SU-DHL-6 (cell line): Measurements from ENCODE around the gene GRM7.

Source experiments
- H2AFZ ChIP-seq: fragments of 200-600 bp; sonication (generic); 2 replicates; pipeline ENCODE4 v1.6.1; 2014; ENCODE audit warnings: low read depth, mild to moderate bottlenecking, moderate library complexity, mixed read lengths, antibody characterized with exemption, low read length; ENCODE audit not compliant: severe bottlenecking
- H3F3A ChIP-seq: fragments of 200-600 bp; shearing (Covaris generic); 2 replicates; pipeline ENCODE4 v1.6.0; 2016; ENCODE audit warnings: antibody characterized with exemption, mild to moderate bottlenecking; ENCODE audit not compliant: insufficient read depth
- H3K27ac ChIP-seq: fragments of 200-600 bp; sonication (generic); 2 replicates; pipeline ENCODE4 v1.5.1; 2016; ENCODE audit warnings: low read depth, mild to moderate bottlenecking, low read length, moderate library complexity, mixed read lengths
- H3K27me3 ChIP-seq: fragments of 200-600 bp; sonication (generic), shearing (Covaris generic); 2 replicates; pipeline ENCODE4 v1.6.0; 2014; ENCODE audit warnings: mild to moderate bottlenecking, low read length
- H3K36me3 ChIP-seq: fragments of 200-600 bp; sonication (generic); 2 replicates; pipeline ENCODE4 v1.6.1; 2014; ENCODE audit warnings: mild to moderate bottlenecking, low read length, mixed read lengths
- H3K4me2 ChIP-seq: fragments of 300-600, 200-600 bp; shearing (Covaris generic), sonication (generic); 2 replicates; pipeline ENCODE4 v1.6.0; 2014; ENCODE audit warnings: low read length, low read depth, mild to moderate bottlenecking; ENCODE audit not compliant: poor library complexity, severe bottlenecking
- H3K4me3 ChIP-seq: fragments of 200-600 bp; sonication (generic); 2 replicates; pipeline ENCODE4 v1.5.1; 2014; ENCODE audit warnings: antibody characterized with exemption, low read length, mild to moderate bottlenecking, mixed read lengths; ENCODE audit not compliant: insufficient read depth, poor library complexity, severe bottlenecking
- H3K79me2 ChIP-seq: fragments of 200-600 bp; sonication (generic); 2 replicates; pipeline ENCODE4 v1.6.1; 2014; ENCODE audit warnings: mild to moderate bottlenecking, low read length, moderate library complexity; ENCODE audit not compliant: insufficient read depth
- H3K9ac ChIP-seq: fragments of 200-600 bp; sonication (generic); 2 replicates; pipeline ENCODE4 v1.7.0; 2014; ENCODE audit warnings: mild to moderate bottlenecking, low read length
- H3K9me2 ChIP-seq: fragments of 200-600 bp; sonication (generic); replicated peaks from 2 replicates; pipeline ENCODE4 v1.6.1; 2014; ENCODE audit warnings: low read length; ENCODE audit not compliant: insufficient read depth
- H3K9me3 ChIP-seq: fragments of 200-600 bp; sonication (generic); 2 replicates; pipeline ENCODE4 v1.6.1; 2014; ENCODE audit warnings: low read length, mixed read lengths; ENCODE audit not compliant: insufficient read depth
- H4K20me1 ChIP-seq: fragments of 200-600 bp; sonication (generic); 2 replicates; pipeline ENCODE4 v1.6.1; 2014; ENCODE audit warnings: low read depth, mild to moderate bottlenecking, antibody characterized with exemption, low read length, moderate library complexity, mixed read lengths
- EZH2phosphoT487 ChIP-seq: fragments of 200-600 bp; sonication (generic), shearing (Covaris generic); conservative IDR thresholded peaks from 2 replicates; pipeline ENCODE4 v1.6.1; 2018; ENCODE audit warnings: mild to moderate bottlenecking, antibody characterized with exemption, low read length, moderate library complexity, mixed read lengths
- TF ChIP-seq, protein P1 (sequence below): fragments of 200-600 bp; sonication (generic); IDR thresholded peaks from one replicate; pipeline ENCODE4 v1.5.1; 2017; ENCODE audit warnings: antibody characterized with exemption, mild to moderate bottlenecking, low read length, moderate library complexity; ENCODE audit not compliant: insufficient read depth, poor library complexity, severe bottlenecking

The GRM7 gene

DNA sequence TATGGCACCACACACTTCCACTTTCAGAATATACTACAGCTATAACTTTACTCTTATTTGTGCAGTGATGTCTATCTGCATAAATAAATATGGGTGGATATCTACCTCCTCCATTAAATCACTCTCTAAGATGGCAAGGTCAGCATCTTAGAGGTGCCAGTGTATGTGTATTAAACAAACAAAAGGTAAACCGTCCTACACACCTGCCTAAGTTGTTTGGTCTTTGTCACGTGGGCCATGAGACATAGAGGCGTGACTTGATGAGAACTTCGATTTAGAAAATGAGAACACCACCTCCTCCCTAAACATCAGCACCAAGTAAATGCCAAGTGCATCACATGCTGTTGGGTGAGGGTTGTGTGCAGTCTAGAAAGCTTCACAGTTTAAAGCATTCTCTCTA lies 310.6 kb downstream of the GRM7 start:
- no peaks in the 10 kb centered on the region for H3K27me3 ChIP-seq
- H3K9ac ChIP-seq: no peak overlapping the region
- H3F3A ChIP-seq: no peaks in the 10 kb centered on the region
- no peak overlapping the region for H3K4me3 ChIP-seq
- no peaks in the 10 kb centered on the region for H4K20me1 ChIP-seq
- no peak overlapping the region for H3K4me2 ChIP-seq
- H3K27ac ChIP-seq: no peak overlapping the region
- no peaks in the 10 kb centered on the region for H3K9me2 ChIP-seq
- H3K36me3 ChIP-seq: no peaks in the 10 kb centered on the region
- no peaks in the 10 kb centered on the region for H3K79me2 ChIP-seq
- TF ChIP-seq EZH2phosphoT487: no peak
- TF ChIP-seq, protein P1, sequence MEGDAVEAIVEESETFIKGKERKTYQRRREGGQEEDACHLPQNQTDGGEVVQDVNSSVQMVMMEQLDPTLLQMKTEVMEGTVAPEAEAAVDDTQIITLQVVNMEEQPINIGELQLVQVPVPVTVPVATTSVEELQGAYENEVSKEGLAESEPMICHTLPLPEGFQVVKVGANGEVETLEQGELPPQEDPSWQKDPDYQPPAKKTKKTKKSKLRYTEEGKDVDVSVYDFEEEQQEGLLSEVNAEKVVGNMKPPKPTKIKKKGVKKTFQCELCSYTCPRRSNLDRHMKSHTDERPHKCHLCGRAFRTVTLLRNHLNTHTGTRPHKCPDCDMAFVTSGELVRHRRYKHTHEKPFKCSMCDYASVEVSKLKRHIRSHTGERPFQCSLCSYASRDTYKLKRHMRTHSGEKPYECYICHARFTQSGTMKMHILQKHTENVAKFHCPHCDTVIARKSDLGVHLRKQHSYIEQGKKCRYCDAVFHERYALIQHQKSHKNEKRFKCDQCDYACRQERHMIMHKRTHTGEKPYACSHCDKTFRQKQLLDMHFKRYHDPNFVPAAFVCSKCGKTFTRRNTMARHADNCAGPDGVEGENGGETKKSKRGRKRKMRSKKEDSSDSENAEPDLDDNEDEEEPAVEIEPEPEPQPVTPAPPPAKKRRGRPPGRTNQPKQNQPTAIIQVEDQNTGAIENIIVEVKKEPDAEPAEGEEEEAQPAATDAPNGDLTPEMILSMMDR: no peak
- H3K9me3 ChIP-seq: no peaks in the 10 kb centered on the region
- H2AFZ ChIP-seq: no peak overlapping the region

DNA sequence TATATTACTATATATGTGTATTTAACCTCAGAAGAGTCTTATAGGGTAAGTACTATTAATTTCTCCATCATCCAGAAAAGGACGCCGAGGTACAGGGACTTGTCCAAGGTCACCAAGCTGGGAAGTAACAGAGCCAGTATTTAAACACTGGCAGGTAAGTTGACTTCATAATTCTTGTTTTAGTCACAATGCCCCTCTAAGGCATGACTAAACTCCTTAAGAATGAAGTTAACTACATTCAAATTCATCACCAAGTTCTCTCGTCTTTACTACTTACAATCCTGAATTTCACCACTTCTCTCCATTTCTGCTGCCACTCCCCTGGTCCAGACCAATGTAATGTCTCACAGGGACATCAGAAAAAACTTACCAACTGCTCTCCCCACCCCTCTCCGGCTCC lies 312.1 kb downstream of the GRM7 start:
- no peak overlapping the region for H3K4me2 ChIP-seq
- H3K9me2 ChIP-seq: no peaks in the 10 kb centered on the region
- no peak overlapping the region for H3K9ac ChIP-seq
- no peaks in the 10 kb centered on the region for H3K9me3 ChIP-seq
- no peak overlapping the region for H3K27ac ChIP-seq
- H2AFZ ChIP-seq: no peak overlapping the region
- no peak for TF ChIP-seq EZH2phosphoT487
- TF ChIP-seq, protein P1: no peak
- H3K4me3 ChIP-seq: no peak overlapping the region
- H3K79me2 ChIP-seq: no peaks in the 10 kb centered on the region
- H3K27me3 ChIP-seq: no peaks in the 10 kb centered on the region
- no peaks in the 10 kb centered on the region for H4K20me1 ChIP-seq
- no peaks in the 10 kb centered on the region for H3K36me3 ChIP-seq
- no peaks in the 10 kb centered on the region for H3F3A ChIP-seq

DNA sequence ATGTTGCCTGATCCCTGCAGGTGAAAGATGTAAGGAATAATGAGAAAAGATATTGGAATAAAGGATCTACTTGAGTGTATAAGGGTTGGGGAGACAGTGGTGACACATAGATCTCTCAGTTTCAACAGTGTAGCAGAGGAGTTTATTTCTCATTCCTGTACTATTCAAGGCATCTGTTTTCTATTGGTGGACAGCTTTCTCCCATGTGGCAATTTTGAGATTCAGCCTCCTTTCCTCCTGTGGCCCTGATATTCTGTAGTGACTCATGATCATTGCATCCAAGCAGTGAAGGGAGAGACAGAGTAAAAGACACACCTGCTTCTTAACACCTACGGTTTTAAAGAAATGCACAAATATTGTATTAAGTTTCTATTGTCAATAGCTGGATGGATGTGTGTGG lies 327.6 kb downstream of the GRM7 start:
- Histone ChIP-seq H3K79me2 (no peaks in the 10 kb centered on the region), H3K9ac (no peak overlapping the region), H3F3A (no peaks in the 10 kb centered on the region), H3K9me3 (no peaks in the 10 kb centered on the region), H3K4me3 (no peak overlapping the region), H3K4me2 (no peak overlapping the region), H4K20me1 (no peaks in the 10 kb centered on the region), H3K36me3 (no peaks in the 10 kb centered on the region), H2AFZ (no peak overlapping the region), H3K9me2 (0 out of 2 replicates have a peak, but pooled peaks cover 3% of the 10 kb centered on the region), H3K27ac (no peak overlapping the region), H3K27me3 (no peaks in the 10 kb centered on the region)
- no peak for TF ChIP-seq EZH2phosphoT487
- TF ChIP-seq, protein P1: no peak
